ENCODE measurements around the gene CREBBP. TPM values are rescaled to one million over a fixed set of nuclear protein-coding genes. Genes with fewer than 3 reads are reported as not detected.

Gene CREBBP
- total and polyA plus RNA-seq, 9 of the 15 experiments (the other 6 are each of a cell fraction or from before 2014, with no cell fraction given), result 0.70 to 24.8 (median 5.6) TPM

GRCh38 chr16:3717235-3718018 is 163.1 kb downstream of the CREBBP start, which contains the start of gene TRAP1 (continued):
- TF ChIP-seq SIN3A (IDR thresholded peaks at IDR 0.05; ENCODE audit: borderline replicate concordance in 2 of 2, control insufficient read depth in 1 of 2, low read depth in 2 of 2, low read length in 2 of 2) (peak; percentile 86 to 87; a peak in 2 of 4 replicates), ZNF57 (CRISPR knock-in tag; IDR thresholded peaks at IDR 0.05) (no peak), SUPT5H (IDR thresholded peaks at IDR 0.05) (peak; percentile 77), NBN (IDR thresholded peaks at IDR 0.05; ENCODE audit: low read depth) (no peak), PYGO2 (tag; IDR thresholded peaks at IDR 0.05) (no peak), RCOR1 (IDR thresholded peaks at IDR 0.05; ENCODE audit: borderline replicate concordance in 1 of 2, low read depth in 2 of 2, low read length in 2 of 2) (peak in 1 of 2 experiments; percentile 32; a peak in 1 of 4 replicates), HDAC3 (IDR thresholded peaks at IDR 0.05; ENCODE audit: borderline replicate concordance, partially characterized antibody) (no peak), RBM15 (IDR thresholded peaks at IDR 0.05; ENCODE audit: insufficient read depth, low read length) (no peak), ZNF280A (IDR thresholded peaks at IDR 0.05; ENCODE audit: low read depth, partially characterized antibody) (no peak), ESRRB (CRISPR knock-in tag; IDR thresholded peaks at IDR 0.05; ENCODE audit: borderline replicate concordance) (no peak), NRF1 (conservative IDR thresholded peaks at IDR 0.05 in 1 of 2, IDR thresholded peaks at IDR 0.05 in 1 of 2) (peak; percentile 78 to 84), ATF4 (CRISPR knock-in tag; IDR thresholded peaks at IDR 0.05) (no peak), THAP12 (CRISPR knock-in tag; IDR thresholded peaks at IDR 0.05) (0 out of 2 replicates have a peak, but pooled peaks have one; percentile 21), XRCC3 (IDR thresholded peaks at IDR 0.05) (no peak), POLR3G (IDR thresholded peaks at IDR 0.05; ENCODE audit: extremely low read depth, insufficient read length, insufficient replicate concordance) (no peak), NFE2L1 (tag; IDR thresholded peaks at IDR 0.05; ENCODE audit: borderline replicate concordance, low read depth) (no peak), ZNF232 (CRISPR knock-in tag; IDR thresholded peaks at IDR 0.05) (peak; percentile 71; the same call in 1 of the 2 replicates), HMG20B (CRISPR knock-in tag; IDR thresholded peaks at IDR 0.05) (no peak), ATF7 (IDR thresholded peaks at IDR 0.05) (peak; percentile 94), CEBPB (tag; IDR thresholded peaks at IDR 0.05) (no peak), ATF3 (IDR thresholded peaks at IDR 0.05) (peak; percentile 64; the same call in 1 of the 2 replicates), ATF3 (CRISPR knock-in tag; conservative IDR thresholded peaks at IDR 0.05) (no peak), PTRF (tag; IDR thresholded peaks at IDR 0.05) (no peak)

Data from K562 (cell line).